ENCODE measurements around the gene SERPINA5. TPM values are rescaled to one million over a fixed set of nuclear protein-coding genes. Genes with fewer than 3 reads are reported as not detected.

The SERPINA5 gene
- total RNA-seq, 1 donor from 2014 or later = 1.9 TPM

GRCh38 chr14:94612580-94613554 is 31.6 kb downstream of the SERPINA5 start:
- Histone ChIP-seq H3K4me3 (ENCODE audit: low read depth, low read length) (no peak overlapping the region), H3K36me3 (ENCODE audit: control insufficient read depth, insufficient read depth, low read length) (no peaks in the 10 kb centered on the region), H3K27me3 (ENCODE audit: control insufficient read depth, insufficient read depth, low read length) (no peaks in the 10 kb centered on the region)
- TF ChIP-seq, protein P1, sequence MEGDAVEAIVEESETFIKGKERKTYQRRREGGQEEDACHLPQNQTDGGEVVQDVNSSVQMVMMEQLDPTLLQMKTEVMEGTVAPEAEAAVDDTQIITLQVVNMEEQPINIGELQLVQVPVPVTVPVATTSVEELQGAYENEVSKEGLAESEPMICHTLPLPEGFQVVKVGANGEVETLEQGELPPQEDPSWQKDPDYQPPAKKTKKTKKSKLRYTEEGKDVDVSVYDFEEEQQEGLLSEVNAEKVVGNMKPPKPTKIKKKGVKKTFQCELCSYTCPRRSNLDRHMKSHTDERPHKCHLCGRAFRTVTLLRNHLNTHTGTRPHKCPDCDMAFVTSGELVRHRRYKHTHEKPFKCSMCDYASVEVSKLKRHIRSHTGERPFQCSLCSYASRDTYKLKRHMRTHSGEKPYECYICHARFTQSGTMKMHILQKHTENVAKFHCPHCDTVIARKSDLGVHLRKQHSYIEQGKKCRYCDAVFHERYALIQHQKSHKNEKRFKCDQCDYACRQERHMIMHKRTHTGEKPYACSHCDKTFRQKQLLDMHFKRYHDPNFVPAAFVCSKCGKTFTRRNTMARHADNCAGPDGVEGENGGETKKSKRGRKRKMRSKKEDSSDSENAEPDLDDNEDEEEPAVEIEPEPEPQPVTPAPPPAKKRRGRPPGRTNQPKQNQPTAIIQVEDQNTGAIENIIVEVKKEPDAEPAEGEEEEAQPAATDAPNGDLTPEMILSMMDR (IDR thresholded peaks at IDR 0.05; ENCODE audit: insufficient read depth, low read length, poor library complexity, severe bottlenecking) = no peak
- DNase-seq (ENCODE audit: low read depth) = no peak

GRCh38 chr14:94613720-94614644 is 32.8 kb downstream of the SERPINA5 start:
- no peak for DNase-seq (ENCODE audit: low read depth)
- H3K27me3 ChIP-seq (ENCODE audit: control insufficient read depth, insufficient read depth, low read length) = no peaks in the 10 kb centered on the region
- TF ChIP-seq, protein P1 (IDR thresholded peaks at IDR 0.05; ENCODE audit: insufficient read depth, low read length, poor library complexity, severe bottlenecking) = no peak
- no peaks in the 10 kb centered on the region for H3K36me3 ChIP-seq (ENCODE audit: control insufficient read depth, insufficient read depth, low read length)
- no peak overlapping the region for H3K4me3 ChIP-seq (ENCODE audit: low read depth, low read length)

GRCh38 chr14:94614802-94615201 is 33.6 kb downstream of the SERPINA5 start:
- DNase-seq (ENCODE audit: low read depth) = no peak
- Histone ChIP-seq H3K36me3 (ENCODE audit: control insufficient read depth, insufficient read depth, low read length) (no peaks in the 10 kb centered on the region), H3K27me3 (ENCODE audit: control insufficient read depth, insufficient read depth, low read length) (no peaks in the 10 kb centered on the region), H3K4me3 (ENCODE audit: low read depth, low read length) (no peak overlapping the region)
- TF ChIP-seq, protein P1 (IDR thresholded peaks at IDR 0.05; ENCODE audit: insufficient read depth, low read length, poor library complexity, severe bottlenecking) = no peak

- TF ChIP-seq, protein P1 (IDR thresholded peaks at IDR 0.05; ENCODE audit: insufficient read depth, low read length, poor library complexity, severe bottlenecking) = no peak
- Histone ChIP-seq H3K4me3 (ENCODE audit: low read depth, low read length) (no peak overlapping the region), H3K36me3 (ENCODE audit: control insufficient read depth, insufficient read depth, low read length) (no peaks in the 10 kb centered on the region), H3K27me3 (ENCODE audit: control insufficient read depth, insufficient read depth, low read length) (no peaks in the 10 kb centered on the region)
- DNase-seq (ENCODE audit: low read depth) = no peak
Measured at GRCh38 chr14:94615254-94615653, 34.0 kb downstream of the SERPINA5 start.

- Histone ChIP-seq H3K36me3 (ENCODE audit: control insufficient read depth, insufficient read depth, low read length) (no peaks in the 10 kb centered on the region), H3K4me3 (ENCODE audit: low read depth, low read length) (no peak overlapping the region), H3K27me3 (ENCODE audit: control insufficient read depth, insufficient read depth, low read length) (no peaks in the 10 kb centered on the region)
- TF ChIP-seq, protein P1 (IDR thresholded peaks at IDR 0.05; ENCODE audit: insufficient read depth, low read length, poor library complexity, severe bottlenecking) = no peak
- no peak for DNase-seq (ENCODE audit: low read depth)
Measured at GRCh38 chr14:94615823-94616570, 34.8 kb downstream of the SERPINA5 start.

Data from kidney epithelial cell (primary cell).